Stomach (tissue), 4 donors: Measurements from ENCODE around the gene TRERF1.

Experiments used
- POLR2A ChIP-seq, 4 donors: fragments of 450-650 bp; IDR thresholded peaks; one replicate each; pipeline ENCODE4 v1.6.1; 2016; ENCODE audit warnings: antibody characterized with exemption in 4 of 4, control low read depth in 2 of 4, mild to moderate bottlenecking in 1 of 4, moderate library complexity in 1 of 4
- POLR2AphosphoS5 ChIP-seq, 3 donors: sonication (generic); formaldehyde crosslinking; IDR thresholded peaks; one replicate each; pipeline ENCODE4 v1.6.1; 2016; ENCODE audit warnings: antibody characterized with exemption in 3 of 3
- TF ChIP-seq, protein P1 (sequence below), 7 experiments: fragments of 450-650 bp in 4 of 7; fragments of 200-600 bp in 3 of 7; sonication (generic) in 3 of 7; IDR thresholded peaks; one replicate each; pipeline ENCODE4 v1.5.1; 2016 to 2019; ENCODE audit warnings: antibody characterized with exemption in 7 of 7, control low read depth in 2 of 7, mild to moderate bottlenecking in 1 of 7

DNA sequence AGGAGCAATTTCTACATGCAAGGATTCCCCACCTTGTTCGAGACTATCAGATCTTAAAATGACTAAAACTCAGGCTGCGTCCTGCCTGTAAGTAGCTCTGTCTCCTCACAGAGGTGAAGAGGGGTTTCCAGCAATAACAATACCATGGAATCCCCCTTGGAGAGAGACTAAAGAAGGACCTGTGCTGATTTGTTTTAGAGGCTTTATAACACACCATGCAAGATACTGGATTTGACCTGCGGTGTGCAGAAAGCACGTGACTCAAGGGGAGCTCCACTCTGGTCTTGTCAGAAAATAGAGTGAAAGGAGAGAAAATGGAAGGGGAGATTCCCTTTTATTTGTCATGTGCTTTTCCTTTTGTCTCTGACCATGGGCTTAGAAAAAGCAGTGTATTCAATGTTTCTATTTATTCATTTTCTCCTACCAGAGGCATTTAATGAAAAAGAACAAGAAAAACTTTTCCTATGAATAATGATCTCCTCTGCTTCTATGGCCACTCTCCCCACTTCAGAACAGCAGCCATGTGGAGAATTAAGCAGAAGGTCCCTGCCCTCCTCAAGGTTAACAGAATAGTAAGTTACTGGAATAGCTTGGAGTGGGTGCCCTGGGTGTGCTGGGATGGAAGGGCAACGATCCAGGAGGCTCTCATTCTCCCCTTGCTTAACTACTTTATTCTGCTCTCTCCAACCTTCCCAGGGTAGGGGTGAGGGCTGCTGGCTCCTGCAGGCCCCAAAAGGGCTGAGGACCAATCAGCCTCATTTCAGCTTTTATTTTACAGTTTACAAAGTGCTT is 214.8 kb downstream of the TRERF1 start:
- TF ChIP-seq, protein P1, sequence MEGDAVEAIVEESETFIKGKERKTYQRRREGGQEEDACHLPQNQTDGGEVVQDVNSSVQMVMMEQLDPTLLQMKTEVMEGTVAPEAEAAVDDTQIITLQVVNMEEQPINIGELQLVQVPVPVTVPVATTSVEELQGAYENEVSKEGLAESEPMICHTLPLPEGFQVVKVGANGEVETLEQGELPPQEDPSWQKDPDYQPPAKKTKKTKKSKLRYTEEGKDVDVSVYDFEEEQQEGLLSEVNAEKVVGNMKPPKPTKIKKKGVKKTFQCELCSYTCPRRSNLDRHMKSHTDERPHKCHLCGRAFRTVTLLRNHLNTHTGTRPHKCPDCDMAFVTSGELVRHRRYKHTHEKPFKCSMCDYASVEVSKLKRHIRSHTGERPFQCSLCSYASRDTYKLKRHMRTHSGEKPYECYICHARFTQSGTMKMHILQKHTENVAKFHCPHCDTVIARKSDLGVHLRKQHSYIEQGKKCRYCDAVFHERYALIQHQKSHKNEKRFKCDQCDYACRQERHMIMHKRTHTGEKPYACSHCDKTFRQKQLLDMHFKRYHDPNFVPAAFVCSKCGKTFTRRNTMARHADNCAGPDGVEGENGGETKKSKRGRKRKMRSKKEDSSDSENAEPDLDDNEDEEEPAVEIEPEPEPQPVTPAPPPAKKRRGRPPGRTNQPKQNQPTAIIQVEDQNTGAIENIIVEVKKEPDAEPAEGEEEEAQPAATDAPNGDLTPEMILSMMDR (IDR thresholded peaks at IDR 0.05): no peak
- TF ChIP-seq POLR2A (IDR thresholded peaks at IDR 0.05): no peak
- no peak for TF ChIP-seq POLR2AphosphoS5 (IDR thresholded peaks at IDR 0.05)
